Stomach (tissue), 9 donors: ENCODE measurements around the gene CCDC13. TPM values are rescaled to one million over a fixed set of nuclear protein-coding genes. Genes with fewer than 3 reads are reported as not detected.

Experiments
- DNase-seq, 2 donors: peaks; one replicate each; pipeline versions ENCODE4 v3.0.0 to v3.0.0-alpha.2; 2013 to 2019
- H3K27ac ChIP-seq, 5 donors: fragments of 200-600 bp in 4 of 5; sonication (generic) in 4 of 5; one replicate each; pipeline ENCODE4 v1.5.1; 2013 to 2019; ENCODE audit warnings: mild to moderate bottlenecking in 1 of 5, moderate library complexity in 1 of 5
- H3K27me3 ChIP-seq, 3 donors: fragments of 200-600 bp; sonication (generic); one replicate each; pipeline ENCODE4 v1.5.1; 2017 to 2019; ENCODE audit warnings: mixed run types in 1 of 3
- H3K36me3 ChIP-seq, 4 donors: fragments of 200-600 bp; sonication (generic); 1 replicate in 3 of 4; 2 replicates in 1 of 4; pipeline ENCODE4 v1.5.1; 2016 to 2019
- H3K4me1 ChIP-seq, 4 donors: fragments of 200-600 bp; sonication (generic); one replicate each; pipeline ENCODE4 v1.5.1; 2016 to 2019
- H3K4me3 ChIP-seq, 4 donors: fragments of 200-600 bp; sonication (generic) in 3 of 4; one replicate each; pipeline ENCODE4 v1.5.1; 2016 to 2019; ENCODE audit warnings: mild to moderate bottlenecking in 1 of 4
- H3K9me3 ChIP-seq, 4 donors: fragments of 200-600 bp; sonication (generic); one replicate each; pipeline ENCODE4 v1.5.1; 2016 to 2019
- CTCF ChIP-seq, 7 experiments: fragments of 450-650 bp in 4 of 7; fragments of 200-600 bp in 3 of 7; sonication (generic) in 3 of 7; IDR thresholded peaks; one replicate each; pipeline ENCODE4 v1.5.1; 2016 to 2019; ENCODE audit warnings: antibody characterized with exemption in 7 of 7, control low read depth in 2 of 7, mild to moderate bottlenecking in 1 of 7
- EP300 ChIP-seq: sonication (generic); formaldehyde crosslinking; IDR thresholded peaks from one replicate; pipeline ENCODE4 v1.6.1; 2017; ENCODE audit warnings: antibody characterized with exemption
- POLR2A ChIP-seq, 4 donors: fragments of 450-650 bp; IDR thresholded peaks; one replicate each; pipeline ENCODE4 v1.6.1; 2016; ENCODE audit warnings: antibody characterized with exemption in 4 of 4, control low read depth in 2 of 4, mild to moderate bottlenecking in 1 of 4, moderate library complexity in 1 of 4
- POLR2AphosphoS5 ChIP-seq, 3 donors: sonication (generic); formaldehyde crosslinking; IDR thresholded peaks; one replicate each; pipeline ENCODE4 v1.6.1; 2016; ENCODE audit warnings: antibody characterized with exemption in 3 of 3
- WGBS, 5 donors: extraction: QIAGEN DNeasy Blood & Tissue Kit in 3 of 5; methylation state at CpG; one replicate each; pipeline versions ENCODE4 v1.1.5 to v1.1.7; 2013 to 2018; 5-methylcytosine and 5-hydroxymethylcytosine counted together
- intact Hi-C: fragments of 100-400 bp; cut with DNase I; formaldehyde crosslinking; loops from one replicate; pipeline ENCODE4 v1.15.1; 2023; ENCODE audit warnings: low total_unique reads
- polyA plus RNA-seq, 3 donors: library from polyadenylated mRNA; stranded (reverse); fragments of 200-250 nt; gene quantifications; one replicate each; pipeline ENCODE4 v1.2.3, GENCODE V29; 2013
- total RNA-seq, 5 donors: library from RNA; depleted of rRNA; stranded (reverse); fragments of >200 nt; gene quantifications; one replicate each; pipeline versions ENCODE4 v1.1.0 to v1.2.3, GENCODE V29; 2014 to 2016
- donor health status: healthy with polysubstance abuse.
- donor health status: Bipolar disorder and iron deficiency.
- donor health status: healthy.

Gene CCDC13
- total and polyA plus RNA-seq, 8 donors, result 0.44 to 31.7 (median 2.2) TPM; not detected in 1

GRCh38 chr3:42804106-42804830, 31.2 kb upstream of the CCDC13 start, which contains the start of gene HIGD1A:
Gene HIGD1A (minus strand): TSS chr3:42804490. CDS start chr3:42794253, 10,237 bp downstream.
- H3K27me3 ChIP-seq, result no peaks in the 10 kb centered on the region
- peak; percentile 97 to 99 for DNase-seq
- H3K36me3 ChIP-seq, result no peaks in the 10 kb centered on the region
- H3K4me3 ChIP-seq, result peak within 1 kb of the TSS; percentile 69 to 79 (median 72)
- intact Hi-C loops, result no loop called here
- no peaks in the 10 kb centered on the region for H3K9me3 ChIP-seq
- peak within 1 kb of the TSS; percentile 96 to 100 (median 98) for H3K27ac ChIP-seq
- peaks cover 28 to 54% (median 43%) of the 10 kb centered on the region in 4 donors for H3K4me1 ChIP-seq
- 0 to 1% (median 1%) methylated on average over 42 to 63 of the region's 63 CpGs for WGBS, 5 donors
- TF ChIP-seq POLR2A (IDR thresholded peaks at IDR 0.05) (peak in 2 of 4 donors; percentile 96 to 98), CTCF (IDR thresholded peaks at IDR 0.05) (no peak), POLR2AphosphoS5 (IDR thresholded peaks at IDR 0.05) (peak; percentile 98)

GRCh38 chr3:42803414-42804105, 30.5 kb upstream of the CCDC13 start:
- Histone ChIP-seq H3K36me3 (no peaks in the 10 kb centered on the region), H3K27me3 (no peaks in the 10 kb centered on the region), H3K9me3 (no peaks in the 10 kb centered on the region), H3K4me3 (peak overlapping the region; percentile 69 to 79 (median 72)), H3K27ac (peak overlapping the region; percentile 96 to 100 (median 98)), H3K4me1 (peaks cover 30 to 56% (median 44%) of the 10 kb centered on the region in 4 donors)
- TF ChIP-seq EP300 (no peak), POLR2AphosphoS5 (IDR thresholded peaks at IDR 0.05) (peak in 1 of 3 donors; percentile 1)
- DNase-seq, result peak; percentile 43 to 77
- intact Hi-C loops, result no loop called here
- WGBS, 5 donors, result 0 to 2% (median 1%) methylated on average over 28 to 33 of the region's 33 CpGs

- Histone ChIP-seq H3K36me3 (no peaks in the 10 kb centered on the region), H3K27ac (peak overlapping the region; percentile 96 to 100 (median 98)), H3K4me3 (peak overlapping the region; percentile 69 to 79 (median 72)), H3K27me3 (no peaks in the 10 kb centered on the region), H3K4me1 (peaks cover 30 to 56% (median 44%) of the 10 kb centered on the region in 4 donors), H3K9me3 (no peaks in the 10 kb centered on the region)
- DNase-seq, result no peak
- 30 to 40% (median 34%) methylated on average over 11 of the region's 11 CpGs for WGBS, 5 donors
- TF ChIP-seq POLR2AphosphoS5 (IDR thresholded peaks at IDR 0.05), result no peak
- intact Hi-C loops, result no loop called here
These were observed 29.9 kb upstream of the CCDC13 start for GRCh38 chr3:42802876-42803413.

GRCh38 chr3:42801784-42802183, 28.7 kb upstream of the CCDC13 start:
- H3K27ac ChIP-seq, result peak overlapping the region in 4 of 5 donors; percentile 97 to 100 (median 98)
- no peaks in the 10 kb centered on the region for H3K36me3 ChIP-seq
- H3K27me3 ChIP-seq, result no peaks in the 10 kb centered on the region
- no peaks in the 10 kb centered on the region for H3K9me3 ChIP-seq
- intact Hi-C loops, result no loop called here
- WGBS, 5 donors, result 87 to 94% (median 91%) methylated on average over 4 of the region's 4 CpGs
- DNase-seq, result no peak
- TF ChIP-seq CTCF (IDR thresholded peaks at IDR 0.05), result no peak
- no peak for TF ChIP-seq POLR2AphosphoS5 (IDR thresholded peaks at IDR 0.05)
- TF ChIP-seq POLR2A (IDR thresholded peaks at IDR 0.05), result no peak
- no peak for TF ChIP-seq EP300
- peak overlapping the region; percentile 5 to 74 (median 70) for H3K4me3 ChIP-seq
- H3K4me1 ChIP-seq, result peaks cover 30 to 56% (median 44%) of the 10 kb centered on the region in 4 donors

- H3K9me3 ChIP-seq, result no peaks in the 10 kb centered on the region
These were observed 28.1 kb upstream of the CCDC13 start for GRCh38 chr3:42801048-42801620.

More at GRCh38 chr3:42801048-42801620, 28.1 kb upstream of the CCDC13 start:
- DNase-seq, result no peak
- no peaks in the 10 kb centered on the region for H3K36me3 ChIP-seq
- H3K4me1 ChIP-seq, result peaks cover 30 to 60% (median 45%) of the 10 kb centered on the region in 4 donors
- TF ChIP-seq POLR2A (IDR thresholded peaks at IDR 0.05) (no peak), CTCF (IDR thresholded peaks at IDR 0.05) (no peak), POLR2AphosphoS5 (IDR thresholded peaks at IDR 0.05) (no peak), EP300 (no peak)
- 63 to 74% (median 69%) methylated on average over 3 of the region's 3 CpGs for WGBS, 5 donors
- intact Hi-C loops, result no loop called here
- peak overlapping the region in 3 of 4 donors; percentile 5 to 74 (median 69) for H3K4me3 ChIP-seq
- no peaks in the 10 kb centered on the region for H3K27me3 ChIP-seq
- H3K27ac ChIP-seq, result peak overlapping the region; percentile 30 to 100 (median 72)
